K562 treated with DMSO at 1 percent for 4 hours (cell line): ENCODE measurements around the gene TMEM184A. TPM values are rescaled to one million over a fixed set of nuclear protein-coding genes. Genes with fewer than 3 reads are reported as not detected.

ENCODE experiments used
- total RNA-seq: library from RNA; unstranded; fragments of 300-600 nt; gene quantifications from 2 replicates; pipeline ENCODE4 v1.2.3, GENCODE V29; 2022; ENCODE audit not compliant: insufficient read depth

Gene TMEM184A
- total RNA-seq, result 0.28 TPM in 1 of 2 replicates, not detected in the other

GRCh38 chr7:1555813-1556543 lies at the start of gene TMEM184A:
Gene TMEM184A (minus strand): TSS chr7:1556205. CDS start chr7:1555484, 721 bp downstream.

GRCh38 chr7:1569833-1570632 lies 14.0 kb upstream of the TMEM184A start, which contains the start of gene PSMG3:
Gene PSMG3 (minus strand): TSS chr7:1570032. CDS start chr7:1569339, 693 bp downstream.

GRCh38 chr7:1503816-1504775 lies 51.9 kb downstream of the TMEM184A start, which contains the start of gene INTS1:
Gene INTS1 (minus strand): TSS chr7:1504389. CDS start chr7:1503960, 429 bp downstream.

Other genes starting within 250 kb of the TMEM184A start
- 27.4 and 58.1 TPM in 2 replicates for gene MICALL2, start 96.7 kb downstream of the TMEM184A start, total RNA-seq
- 64.1 and 64.6 TPM in 2 replicates for gene INTS1, start 51.8 kb downstream of the TMEM184A start, total RNA-seq
- gene MAFK, start 25.5 kb downstream of the TMEM184A start, total RNA-seq, result 10.9 and 11.5 TPM in 2 replicates
- 57.9 and 80.9 TPM in 2 replicates for gene PSMG3, start 13.8 kb upstream of the TMEM184A start, total RNA-seq
- gene ELFN1, start 114.1 kb upstream of the TMEM184A start, total RNA-seq, result 0.15 and 0.53 TPM in 2 replicates